WERI-Rb-1 (cell line): ENCODE data around the gene TMEM266.
"Not testable (repeated sequence)": the region's sequence is repeated elsewhere in the genome, so short reads cannot be mapped to it uniquely, and the experiment has no call there.

ENCODE experiments used
- DNase-seq: peaks from one replicate; pipeline ENCODE4 v3.0.0-alpha.2; 2020
- H3K27ac ChIP-seq: fragments of 250-450 bp; sonication (Bioruptor Pico); 2 replicates; pipeline ENCODE4 v1.5.1; 2020; ENCODE audit warnings: mild to moderate bottlenecking, moderate library complexity
- H3K27me3 ChIP-seq: fragments of 250-450 bp; sonication (Bioruptor Pico); 2 replicates; pipeline ENCODE4 v1.5.1; 2021; ENCODE audit warnings: mild to moderate bottlenecking, low read depth, moderate library complexity; ENCODE audit not compliant: insufficient read depth, severe bottlenecking
- H3K36me3 ChIP-seq: fragments of 250-450 bp; sonication (Bioruptor Pico); 2 replicates; pipeline ENCODE4 v1.5.1; 2020; ENCODE audit warnings: mild to moderate bottlenecking, moderate library complexity
- H3K4me3 ChIP-seq: 2 replicates; pipeline ENCODE4 v1.5.1; 2011; ENCODE audit warnings: low read depth, mild to moderate bottlenecking, control low read depth, low read length
- H3K9me3 ChIP-seq: fragments of 250-450 bp; sonication (Bioruptor Pico); 2 replicates; pipeline ENCODE4 v1.5.1; 2021; ENCODE audit warnings: mild to moderate bottlenecking, moderate library complexity; ENCODE audit not compliant: severe bottlenecking
- CTCF ChIP-seq: IDR thresholded peaks from 2 replicates; pipeline ENCODE4 v1.5.1; 2011; ENCODE audit warnings: low read depth, mild to moderate bottlenecking, control low read depth, inconsistent platforms, low read length

Gene TMEM266

GRCh38 chr15:76032046-76032445 is 27.7 kb upstream of the TMEM266 start:
- H3K27me3 ChIP-seq: no peaks in the 10 kb centered on the region
- H3K36me3 ChIP-seq: no peaks in the 10 kb centered on the region
- no peak for TF ChIP-seq CTCF

DNA sequence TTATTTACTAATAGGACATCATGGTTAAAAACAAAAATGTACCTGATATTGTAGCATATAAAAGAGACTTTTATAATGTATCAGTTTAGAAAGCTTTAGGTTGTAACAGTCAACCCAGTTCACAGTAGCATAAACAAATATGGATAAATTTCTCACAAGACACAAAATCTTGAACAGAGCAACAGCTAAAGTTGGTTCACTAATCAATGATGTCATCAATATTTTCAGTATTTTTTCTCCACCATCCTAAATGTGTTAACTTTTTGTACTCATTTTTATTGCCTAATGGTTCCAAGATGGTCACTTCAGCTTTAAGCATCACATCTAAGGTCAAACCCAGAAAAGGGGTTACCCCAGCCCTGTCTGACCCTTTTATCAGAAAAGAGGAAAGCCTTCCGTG is 26.3 kb upstream of the TMEM266 start:
- Histone ChIP-seq H3K36me3 (no peaks in the 10 kb centered on the region), H3K9me3 (no peaks in the 10 kb centered on the region), H3K27me3 (no peaks in the 10 kb centered on the region), H3K4me3 (no peak overlapping the region), H3K27ac (no peak overlapping the region)
- no peak for DNase-seq
- TF ChIP-seq CTCF: no peak

More at GRCh38 chr15:76032046-76032445, 27.7 kb upstream of the TMEM266 start:
- H3K4me3 ChIP-seq: no peak overlapping the region
- H3K9me3 ChIP-seq: no peaks in the 10 kb centered on the region
- no peak overlapping the region for H3K27ac ChIP-seq
- DNase-seq: no peak

DNA sequence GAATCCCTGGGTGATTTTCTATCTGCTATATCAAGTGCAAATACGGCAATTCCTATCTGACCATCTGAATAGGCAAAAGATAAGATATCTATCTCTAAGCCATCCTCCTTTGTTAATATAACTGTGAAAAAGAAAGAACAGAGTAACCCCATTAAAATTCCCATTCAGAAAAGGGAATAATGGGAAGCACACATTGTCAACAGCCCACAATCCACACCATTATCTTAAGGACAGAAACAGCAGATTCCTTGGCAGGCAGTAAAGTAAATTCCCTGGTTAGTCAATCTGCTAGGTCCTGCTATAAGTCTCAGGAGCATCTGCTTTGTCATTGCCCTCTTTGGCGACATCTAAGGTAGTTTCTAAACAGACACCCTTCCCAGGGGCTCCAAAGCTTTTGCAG is 25.7 kb upstream of the TMEM266 start:
- Histone ChIP-seq H3K27ac (no peak overlapping the region), H3K36me3 (no peaks in the 10 kb centered on the region), H3K4me3 (no peak overlapping the region), H3K27me3 (no peaks in the 10 kb centered on the region), H3K9me3 (no peaks in the 10 kb centered on the region)
- TF ChIP-seq CTCF: no peak
- DNase-seq: no peak

GRCh38 chr15:76035593-76035992 is 24.2 kb upstream of the TMEM266 start:
- Histone ChIP-seq H3K36me3 (no peaks in the 10 kb centered on the region), H3K27me3 (no peaks in the 10 kb centered on the region), H3K27ac (no peak overlapping the region), H3K9me3 (no peaks in the 10 kb centered on the region), H3K4me3 (no peak overlapping the region)
- TF ChIP-seq CTCF: no peak
- no peak for DNase-seq

GRCh38 chr15:76038512-76038911 is 21.3 kb upstream of the TMEM266 start:
- DNase-seq: no peak
- TF ChIP-seq CTCF: no peak
- no peak overlapping the region for H3K27ac ChIP-seq
- no peak overlapping the region for H3K4me3 ChIP-seq
- H3K36me3 ChIP-seq: no peaks in the 10 kb centered on the region
- H3K9me3 ChIP-seq: no peaks in the 10 kb centered on the region
- no peaks in the 10 kb centered on the region for H3K27me3 ChIP-seq

GRCh38 chr15:76054201-76054600 is 5.6 kb upstream of the TMEM266 start:
- not testable (repeated sequence) for H3K27me3 ChIP-seq, H3K36me3 ChIP-seq, H3K4me3 ChIP-seq, H3K9me3 ChIP-seq, DNase-seq, H3K27ac ChIP-seq
